SK-N-MC (cell line): Measurements from ENCODE around the gene ROBO4.

Experiments
- EZH2 ChIP-seq: fragments of 200-600 bp; sonication (generic); IDR thresholded peaks from one replicate; pipeline ENCODE4 v1.6.1; 2017; ENCODE audit warnings: antibody characterized with exemption
- FOXP2 ChIP-seq: optimal IDR thresholded peaks from 2 replicates; pipeline ENCODE3; 2011; ENCODE audit warnings: mild to moderate bottlenecking, moderate library complexity; ENCODE audit not compliant: insufficient read depth; ENCODE audit errors: extremely low read length, control extremely low read depth
- POLR2AphosphoS5 ChIP-seq: IDR thresholded peaks from 2 replicates; pipeline ENCODE4 v1.6.1; 2012; ENCODE audit warnings: mild to moderate bottlenecking, low read depth, low read length, borderline replicate concordance

GRCh38 chr11:124875401-124875800, 22.3 kb downstream of the ROBO4 start:
- TF ChIP-seq POLR2AphosphoS5, result no peak
- TF ChIP-seq FOXP2, result no peak
- TF ChIP-seq EZH2, result no peak
